ENCODE results near the gene TRAM2. TPM values are rescaled to one million over a fixed set of nuclear protein-coding genes. Genes with fewer than 3 reads are reported as not detected.

The TRAM2 gene
- total RNA-seq, 2 donors from 2014 or later: 16.9 to 20.5 TPM

GRCh38 chr6:52564856-52565255 lies 12.0 kb downstream of the TRAM2 start:
- peaks cover 5% of the 10 kb centered on the region for H3K4me1 ChIP-seq (ENCODE audit: control insufficient read depth, insufficient read depth, low read length)
- Mint-ChIP-seq H3K4me1 (peaks cover 26% of the 10 kb centered on the region), H3K27ac (no peak overlapping the region), H3K36me3 (ENCODE audit: low read depth) (peaks cover 3% of the 10 kb centered on the region), H3K27me3 (ENCODE audit: insufficient read depth) (no peaks in the 10 kb centered on the region), H3K9me3 (no peaks in the 10 kb centered on the region), H3K4me3 (no peak overlapping the region)
- no peaks in the 10 kb centered on the region for H3K27me3 ChIP-seq (ENCODE audit: control insufficient read depth, insufficient read depth, low read length, poor library complexity, severe bottlenecking)
- H3K27ac ChIP-seq (ENCODE audit: low read depth, low read length): no peak overlapping the region
- H3K36me3 ChIP-seq (ENCODE audit: control insufficient read depth, insufficient read depth, low read length): peaks cover 4% of the 10 kb centered on the region
- no peak overlapping the region for H3K4me3 ChIP-seq (ENCODE audit: low read length)
- WGBS, 2 experiments (ENCODE audit: insufficient coverage in 1 of 2, insufficient read length in 1 of 2): 85 to 92% methylated on average over 2 to 3 of the region's 3 CpGs
- H3K9me3 ChIP-seq (ENCODE audit: control insufficient read depth, low read length): no peaks in the 10 kb centered on the region
- DNase-seq: no peak
- H3K9ac ChIP-seq (ENCODE audit: extremely low read depth, low read length, poor library complexity, severe bottlenecking): no peak overlapping the region
- no peak for TF ChIP-seq CTCF (conservative IDR thresholded peaks at IDR 0.05)

GRCh38 chr6:52562911-52563310 lies 13.9 kb downstream of the TRAM2 start:
- Histone ChIP-seq H3K4me1 (ENCODE audit: control insufficient read depth, insufficient read depth, low read length) (peaks cover 5% of the 10 kb centered on the region), H3K9ac (ENCODE audit: extremely low read depth, low read length, poor library complexity, severe bottlenecking) (no peak overlapping the region), H3K9me3 (ENCODE audit: control insufficient read depth, low read length) (no peaks in the 10 kb centered on the region), H3K36me3 (ENCODE audit: control insufficient read depth, insufficient read depth, low read length) (peaks cover 4% of the 10 kb centered on the region), H3K27me3 (ENCODE audit: control insufficient read depth, insufficient read depth, low read length, poor library complexity, severe bottlenecking) (no peaks in the 10 kb centered on the region), H3K4me3 (ENCODE audit: low read length) (no peak overlapping the region), H3K27ac (ENCODE audit: low read depth, low read length) (no peak overlapping the region)
- no peak overlapping the region for H3K4me3 Mint-ChIP-seq
- peaks cover 28% of the 10 kb centered on the region for H3K4me1 Mint-ChIP-seq
- 71 to 84% methylated on average over 3 of the region's 3 CpGs for WGBS, 2 experiments (ENCODE audit: insufficient coverage in 1 of 2, insufficient read length in 1 of 2)
- TF ChIP-seq CTCF (conservative IDR thresholded peaks at IDR 0.05): no peak
- H3K9me3 Mint-ChIP-seq: no peaks in the 10 kb centered on the region
- DNase-seq: no peak
- H3K36me3 Mint-ChIP-seq (ENCODE audit: low read depth): peaks cover 3% of the 10 kb centered on the region
- H3K27me3 Mint-ChIP-seq (ENCODE audit: insufficient read depth): no peaks in the 10 kb centered on the region
- no peak overlapping the region for H3K27ac Mint-ChIP-seq

GRCh38 chr6:52560462-52560861 lies 16.4 kb downstream of the TRAM2 start:
- Mint-ChIP-seq H3K36me3 (ENCODE audit: low read depth) (peaks cover 3% of the 10 kb centered on the region), H3K9me3 (no peaks in the 10 kb centered on the region), H3K4me3 (no peak overlapping the region), H3K27me3 (ENCODE audit: insufficient read depth) (no peaks in the 10 kb centered on the region), H3K4me1 (peaks cover 33% of the 10 kb centered on the region), H3K27ac (no peak overlapping the region)
- Histone ChIP-seq H3K4me3 (ENCODE audit: low read length) (no peak overlapping the region), H3K27me3 (ENCODE audit: control insufficient read depth, insufficient read depth, low read length, poor library complexity, severe bottlenecking) (no peaks in the 10 kb centered on the region), H3K27ac (ENCODE audit: low read depth, low read length) (no peak overlapping the region), H3K4me1 (ENCODE audit: control insufficient read depth, insufficient read depth, low read length) (peaks cover 9% of the 10 kb centered on the region), H3K9ac (ENCODE audit: extremely low read depth, low read length, poor library complexity, severe bottlenecking) (no peak overlapping the region), H3K9me3 (ENCODE audit: control insufficient read depth, low read length) (no peaks in the 10 kb centered on the region), H3K36me3 (ENCODE audit: control insufficient read depth, insufficient read depth, low read length) (peaks cover 4% of the 10 kb centered on the region)
- no peak for TF ChIP-seq CTCF (conservative IDR thresholded peaks at IDR 0.05)
- DNase-seq: no peak
- WGBS, 2 experiments (ENCODE audit: insufficient coverage in 1 of 2, insufficient read length in 1 of 2): 96 to 100% methylated on average over 5 of the region's 5 CpGs
